Subcutaneous abdominal adipose tissue (tissue), 5 donors: ENCODE data around the gene TAF1L.

Source experiments
- H3K27ac ChIP-seq: one replicate; pipeline ENCODE4 v1.7.0; 2013; ENCODE audit warnings: low read depth, mild to moderate bottlenecking, inconsistent platforms, low read length, moderate library complexity
- H3K27me3 ChIP-seq, 5 donors: one replicate each; pipeline ENCODE4 v1.7.0; 2013; ENCODE audit warnings: low read length in 5 of 5, inconsistent platforms in 1 of 5; ENCODE audit not compliant: control insufficient read depth in 5 of 5, insufficient read depth in 4 of 5
- H3K36me3 ChIP-seq, 5 donors: one replicate each; pipeline ENCODE4 v1.7.0; 2013; ENCODE audit warnings: low read length in 5 of 5; ENCODE audit not compliant: control insufficient read depth in 5 of 5, insufficient read depth in 5 of 5
- H3K4me1 ChIP-seq, 5 donors: one replicate each; pipeline ENCODE4 v1.7.0; 2013; ENCODE audit warnings: low read length in 5 of 5, mild to moderate bottlenecking in 3 of 5, moderate library complexity in 1 of 5; ENCODE audit not compliant: control insufficient read depth in 5 of 5, insufficient read depth in 5 of 5
- H3K4me3 ChIP-seq, 5 donors: one replicate each; pipeline ENCODE4 v1.7.0; 2013; ENCODE audit warnings: low read length in 5 of 5, low read depth in 1 of 5
- H3K9ac ChIP-seq, 5 donors: one replicate each; pipeline ENCODE4 v1.7.0; 2013; ENCODE audit warnings: low read length in 5 of 5, mild to moderate bottlenecking in 4 of 5, moderate library complexity in 3 of 5
- H3K9me3 ChIP-seq, 5 donors: one replicate each; pipeline ENCODE4 v1.7.0; 2013; ENCODE audit warnings: low read length in 5 of 5; ENCODE audit not compliant: control insufficient read depth in 5 of 5
- donor health status: healthy.
- donor health status: healthy.
- donor health status: healthy.
- donor health status: healthy.
- donor health status: healthy.

TAF1L gene

GRCh38 chr9:32596096-32596865, 39.2 kb downstream of the TAF1L start:
- no peak overlapping the region for H3K4me3 ChIP-seq
- no peaks in the 10 kb centered on the region for H3K4me1 ChIP-seq
- H3K36me3 ChIP-seq: no peaks in the 10 kb centered on the region
- no peak overlapping the region for H3K27ac ChIP-seq
- H3K27me3 ChIP-seq: no peaks in the 10 kb centered on the region
- no peaks in the 10 kb centered on the region for H3K9me3 ChIP-seq
- no peak overlapping the region for H3K9ac ChIP-seq

- H3K4me1 ChIP-seq: no peaks in the 10 kb centered on the region
- no peak overlapping the region for H3K27ac ChIP-seq
- no peak overlapping the region for H3K4me3 ChIP-seq
- H3K9ac ChIP-seq: no peak overlapping the region
- H3K9me3 ChIP-seq: no peaks in the 10 kb centered on the region
- H3K36me3 ChIP-seq: no peaks in the 10 kb centered on the region
- H3K27me3 ChIP-seq: peaks cover 0 to under 1% (median 0%) of the 10 kb centered on the region in 5 donors
These were observed 44.6 kb downstream of the TAF1L start for GRCh38 chr9:32590898-32591297.

- peaks cover 0 to 3% (median 0%) of the 10 kb centered on the region in 5 donors for H3K27me3 ChIP-seq
- no peak overlapping the region for H3K27ac ChIP-seq
- no peak overlapping the region for H3K9ac ChIP-seq
- no peaks in the 10 kb centered on the region for H3K36me3 ChIP-seq
- no peak overlapping the region for H3K4me3 ChIP-seq
- H3K4me1 ChIP-seq: no peaks in the 10 kb centered on the region
- H3K9me3 ChIP-seq: no peaks in the 10 kb centered on the region
These were observed 45.0 kb downstream of the TAF1L start for GRCh38 chr9:32590476-32590875.

- no peaks in the 10 kb centered on the region for H3K36me3 ChIP-seq
- no peaks in the 10 kb centered on the region for H3K4me1 ChIP-seq
- no peak overlapping the region for H3K4me3 ChIP-seq
- H3K27ac ChIP-seq: no peak overlapping the region
- no peaks in the 10 kb centered on the region for H3K9me3 ChIP-seq
- peaks cover 0 to 3% (median 0%) of the 10 kb centered on the region in 5 donors for H3K27me3 ChIP-seq
- no peak overlapping the region for H3K9ac ChIP-seq
These were observed 46.3 kb downstream of the TAF1L start for GRCh38 chr9:32589083-32589723.

GRCh38 chr9:32587901-32588300, 47.6 kb downstream of the TAF1L start:
- Histone ChIP-seq H3K9ac (no peak overlapping the region), H3K9me3 (no peaks in the 10 kb centered on the region), H3K4me1 (no peaks in the 10 kb centered on the region), H3K27me3 (peaks cover 0 to 3% (median 0%) of the 10 kb centered on the region in 5 donors), H3K27ac (no peak overlapping the region), H3K4me3 (no peak overlapping the region), H3K36me3 (no peaks in the 10 kb centered on the region)

GRCh38 chr9:32584784-32585183, 50.7 kb downstream of the TAF1L start:
- Histone ChIP-seq H3K36me3 (no peaks in the 10 kb centered on the region), H3K27me3 (peaks cover 0 to 3% (median 0%) of the 10 kb centered on the region in 5 donors), H3K4me1 (no peaks in the 10 kb centered on the region), H3K9ac (no peak overlapping the region), H3K4me3 (no peak overlapping the region), H3K9me3 (no peaks in the 10 kb centered on the region), H3K27ac (no peak overlapping the region)

GRCh38 chr9:32581512-32582143, 53.8 kb downstream of the TAF1L start:
- Histone ChIP-seq H3K27ac (no peak overlapping the region), H3K4me1 (peaks cover 0 to 4% (median 0%) of the 10 kb centered on the region in 5 donors), H3K9ac (no peak overlapping the region), H3K27me3 (peaks cover 0 to 3% (median 0%) of the 10 kb centered on the region in 5 donors), H3K4me3 (no peak overlapping the region), H3K36me3 (no peaks in the 10 kb centered on the region), H3K9me3 (no peaks in the 10 kb centered on the region)

GRCh38 chr9:32580631-32581300, 54.7 kb downstream of the TAF1L start:
- no peak overlapping the region for H3K9ac ChIP-seq
- no peak overlapping the region for H3K4me3 ChIP-seq

GRCh38 chr9:32579706-32580331, 55.6 kb downstream of the TAF1L start:
- no peak overlapping the region for H3K4me3 ChIP-seq

More at GRCh38 chr9:32580631-32581300, 54.7 kb downstream of the TAF1L start:
- Histone ChIP-seq H3K27me3 (peaks cover 0 to 2% (median 0%) of the 10 kb centered on the region in 5 donors), H3K27ac (no peak overlapping the region), H3K36me3 (no peaks in the 10 kb centered on the region), H3K9me3 (no peaks in the 10 kb centered on the region), H3K4me1 (peaks cover 0 to 4% (median 0%) of the 10 kb centered on the region in 5 donors)

More at GRCh38 chr9:32579706-32580331, 55.6 kb downstream of the TAF1L start:
- H3K9me3 ChIP-seq: no peaks in the 10 kb centered on the region
- no peaks in the 10 kb centered on the region for H3K36me3 ChIP-seq
- no peak overlapping the region for H3K9ac ChIP-seq
- no peak overlapping the region for H3K27ac ChIP-seq
- H3K27me3 ChIP-seq: no peaks in the 10 kb centered on the region
- peaks cover 0 to 4% (median 0%) of the 10 kb centered on the region in 5 donors for H3K4me1 ChIP-seq
